GM19193 (cell line): Measurements from ENCODE around the gene TMEM44.

Experiments
- POLR2A ChIP-seq: IDR thresholded peaks from 4 replicates; pipeline ENCODE4 v1.6.1; 2011; ENCODE audit not compliant: insufficient read depth, insufficient read length; ENCODE audit errors: extremely low read depth

Gene TMEM44

GRCh38 chr3:194579091-194579606 is 54.1 kb downstream of the TMEM44 start:
- TF ChIP-seq POLR2A: no peak

- no peak for TF ChIP-seq POLR2A
Observed at GRCh38 chr3:194577986-194578905, 55.0 kb downstream of the TMEM44 start.

- TF ChIP-seq POLR2A: no peak
Observed at GRCh38 chr3:194575484-194576210, 57.6 kb downstream of the TMEM44 start.

GRCh38 chr3:194574639-194575483 is 58.4 kb downstream of the TMEM44 start:
- TF ChIP-seq POLR2A: no peak

- no peak for TF ChIP-seq POLR2A
Observed at GRCh38 chr3:194573680-194574437, 59.4 kb downstream of the TMEM44 start.

- TF ChIP-seq POLR2A: no peak
Observed at GRCh38 chr3:194572944-194573491, 60.2 kb downstream of the TMEM44 start.

- TF ChIP-seq POLR2A: no peak
Observed at GRCh38 chr3:194572143-194572789, 61.0 kb downstream of the TMEM44 start.

- TF ChIP-seq POLR2A: no peak
Observed at GRCh38 chr3:194571491-194572142, 61.6 kb downstream of the TMEM44 start.

GRCh38 chr3:194570898-194571297 is 62.3 kb downstream of the TMEM44 start:
- no peak for TF ChIP-seq POLR2A

- TF ChIP-seq POLR2A: no peak
Observed at GRCh38 chr3:194570235-194570634, 63.0 kb downstream of the TMEM44 start.

- no peak for TF ChIP-seq POLR2A
Observed at GRCh38 chr3:194569252-194569651, 64.0 kb downstream of the TMEM44 start.

GRCh38 chr3:194565597-194566190 is 67.5 kb downstream of the TMEM44 start:
- no peak for TF ChIP-seq POLR2A
